HCT116 (cell line): ENCODE results near the gene SPSB2.

Experiments used
- ATF3 ChIP-seq: IDR thresholded peaks from 2 replicates; pipeline ENCODE4 v1.6.1; 2012
- CEBPB ChIP-seq: IDR thresholded peaks from 2 replicates; pipeline ENCODE4 v1.6.1; 2012; ENCODE audit warnings: low read depth
- CTCF ChIP-seq, 3 experiments: fragments of 200-600 bp in 1 of 3; sonication (generic) in 1 of 3; IDR thresholded peaks in 2 of 3; conservative IDR thresholded peaks in 1 of 3; 2 replicates each; pipeline ENCODE4 v1.5.1; 2012 to 2017; ENCODE audit warnings: low read depth in 2 of 3, low read length in 2 of 3, antibody characterized with exemption in 1 of 3, borderline replicate concordance in 1 of 3, control low read depth in 1 of 3, mild to moderate bottlenecking in 1 of 3, mixed read lengths in 1 of 3, mixed run types in 1 of 3, moderate library complexity in 1 of 3; ENCODE audit not compliant: insufficient read depth in 1 of 3
- EGR1 ChIP-seq: IDR thresholded peaks from 2 replicates; pipeline ENCODE4 v1.6.1; 2012; ENCODE audit warnings: low read depth
- ZNF274 ChIP-seq: fragments of 200-500 bp; sonication (Bioruptor generic); IDR thresholded peaks from 2 replicates; pipeline ENCODE4 v1.6.1; 2014; ENCODE audit warnings: mild to moderate bottlenecking, low read depth, low read length, inconsistent platforms

GRCh38 chr12:6904280-6905276 is 31.5 kb upstream of the SPSB2 start, which contains the start of gene LRRC23:
- TF ChIP-seq CEBPB (no peak; the same call in 1 of the 2 replicates), ZNF274 (no peak), ATF3 (no peak), CTCF (IDR thresholded peaks at IDR 0.05 in 2 of 3, conservative IDR thresholded peaks at IDR 0.05 in 1 of 3; ENCODE audit: borderline replicate concordance in 1 of 3, insufficient read depth in 1 of 3, low read depth in 2 of 3, low read length in 2 of 3) (no peak), EGR1 (peak; percentile 51)
